HG02678 (cell line): ENCODE results near the gene RGS7.
A peak's percentile ranks its signal among the peaks of the same experiment; 100 is the strongest.
"Not testable (repeated sequence)": the region's sequence is repeated elsewhere in the genome, so short reads cannot be mapped to it uniquely, and the experiment has no call there.

Experiments
- ATAC-seq: cut with Tn5 transposase; IDR thresholded peaks from one replicate; pipeline ENCODE4 v1.9.1; 2021; ENCODE audit warnings: mild to moderate bottlenecking, moderate library complexity; ENCODE audit not compliant: unreplicated experiment

The RGS7 gene

DNA sequence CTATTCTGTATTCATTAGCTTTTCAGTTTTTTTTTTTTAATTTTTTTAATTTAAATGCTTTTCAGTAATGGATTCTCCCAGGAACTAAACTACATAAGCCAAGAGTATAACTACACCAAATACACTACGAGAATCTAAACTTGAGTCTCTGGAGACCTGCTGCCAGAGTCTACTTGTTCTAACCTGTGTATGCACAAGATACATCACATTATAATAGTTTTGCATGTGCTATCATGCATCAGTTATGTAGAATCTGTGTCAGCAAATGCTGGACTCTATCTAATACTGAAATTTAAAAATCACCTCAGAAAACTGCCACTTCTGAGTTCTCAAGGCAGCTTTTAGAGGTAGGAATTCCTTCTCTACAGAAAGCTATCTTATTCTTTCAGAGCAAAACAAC lies 598.7 kb downstream of the RGS7 start:
- ATAC-seq = no peak

DNA sequence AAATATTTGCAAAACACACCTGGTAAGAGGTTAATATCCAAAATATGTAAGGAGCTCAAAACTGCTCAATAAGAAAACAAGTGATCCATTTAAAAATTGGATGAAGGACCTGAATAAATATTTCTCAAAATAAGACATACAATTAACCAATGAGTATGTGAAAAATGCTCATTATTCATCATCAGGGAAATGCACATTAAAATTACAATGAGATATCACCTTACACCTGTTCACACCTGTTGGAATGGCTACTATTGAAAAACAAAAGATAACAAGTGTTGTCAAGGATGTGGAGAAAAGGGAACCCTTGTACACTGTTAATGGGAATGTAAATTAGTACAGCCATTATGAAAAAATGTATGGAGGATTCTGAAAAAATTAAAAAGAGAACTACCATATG lies 609.1 kb downstream of the RGS7 start:
- no peak for ATAC-seq

DNA sequence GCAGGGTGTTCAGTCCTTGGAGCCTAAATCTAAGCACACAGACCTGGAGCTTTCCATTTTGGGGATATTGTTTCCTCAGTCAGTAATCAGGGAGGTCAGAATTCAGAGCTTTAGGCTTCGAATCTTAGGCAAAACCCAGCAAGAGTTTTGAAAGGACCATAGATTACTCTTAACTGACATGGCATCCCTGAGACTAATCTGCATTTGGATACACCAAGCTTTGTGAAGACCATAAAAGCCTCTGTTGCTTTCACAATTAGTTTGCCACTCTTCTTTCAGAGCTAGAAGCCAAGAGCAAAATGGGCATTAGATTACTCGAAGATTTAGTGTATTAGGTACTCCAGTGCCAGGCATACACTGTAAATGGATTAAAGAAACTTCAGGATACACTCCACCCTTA lies 613.3 kb downstream of the RGS7 start:
- ATAC-seq = no peak

DNA sequence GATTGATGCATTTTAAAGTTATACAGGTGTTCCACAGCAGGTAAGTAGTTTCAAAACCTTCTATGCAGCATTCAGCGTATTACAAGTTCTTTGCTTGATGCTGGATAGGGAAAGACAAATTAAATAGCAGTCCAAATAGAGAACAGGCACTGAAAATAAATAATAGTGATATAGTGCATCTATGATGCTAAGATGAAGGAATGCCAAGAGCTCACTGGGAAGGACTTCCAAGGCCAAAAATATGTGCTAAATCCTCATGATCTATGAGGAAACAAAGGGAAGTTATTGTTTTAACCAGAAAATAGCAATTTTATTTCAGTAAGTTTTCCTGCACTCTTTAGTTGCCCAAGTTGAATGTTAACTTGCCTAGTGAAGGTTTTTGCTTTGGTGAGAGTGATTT lies 617.3 kb downstream of the RGS7 start:
- ATAC-seq = no peak

DNA sequence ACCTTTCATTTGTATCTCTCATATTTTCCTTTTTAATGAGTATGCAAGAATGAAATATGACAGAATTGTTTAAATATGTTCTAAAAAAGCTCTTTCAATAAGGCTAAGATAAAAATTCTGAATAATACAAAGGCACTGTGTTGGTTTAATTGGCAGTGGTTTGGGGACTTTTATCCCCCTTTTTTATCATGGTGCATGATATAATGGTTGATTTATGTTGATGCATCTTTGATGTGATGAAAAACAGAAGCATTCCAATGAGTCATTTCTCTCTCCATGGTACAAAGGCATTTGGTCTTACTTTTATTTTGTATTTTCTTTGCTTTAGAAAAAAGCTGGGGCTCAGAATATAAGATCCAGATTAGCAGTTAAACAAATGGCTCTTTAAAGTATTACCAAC lies 617.9 kb downstream of the RGS7 start:
- ATAC-seq = no peak

DNA sequence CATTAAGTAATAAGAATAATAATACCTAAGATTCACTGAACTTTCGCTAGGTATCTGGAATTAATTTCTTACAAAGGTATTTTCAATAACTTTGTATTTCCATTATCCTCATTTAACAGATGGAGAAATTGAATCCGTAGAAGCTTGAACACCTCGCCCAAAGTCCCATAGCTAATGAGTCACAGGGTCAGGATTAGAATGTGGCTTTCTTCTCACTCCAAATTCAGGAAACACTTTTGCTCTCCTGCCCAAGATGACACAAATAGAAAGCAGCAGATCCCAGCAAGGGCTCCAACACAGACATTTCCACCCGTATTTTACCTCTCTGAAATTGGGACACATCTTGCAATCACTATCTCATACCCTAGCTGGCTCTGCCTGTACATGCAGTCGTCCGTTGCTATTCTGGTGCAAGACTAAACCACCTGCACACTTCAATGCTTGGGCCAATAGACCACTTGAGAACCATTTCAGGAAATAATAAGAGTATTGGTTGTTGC lies 619.2 kb downstream of the RGS7 start:
- no peak for ATAC-seq

DNA sequence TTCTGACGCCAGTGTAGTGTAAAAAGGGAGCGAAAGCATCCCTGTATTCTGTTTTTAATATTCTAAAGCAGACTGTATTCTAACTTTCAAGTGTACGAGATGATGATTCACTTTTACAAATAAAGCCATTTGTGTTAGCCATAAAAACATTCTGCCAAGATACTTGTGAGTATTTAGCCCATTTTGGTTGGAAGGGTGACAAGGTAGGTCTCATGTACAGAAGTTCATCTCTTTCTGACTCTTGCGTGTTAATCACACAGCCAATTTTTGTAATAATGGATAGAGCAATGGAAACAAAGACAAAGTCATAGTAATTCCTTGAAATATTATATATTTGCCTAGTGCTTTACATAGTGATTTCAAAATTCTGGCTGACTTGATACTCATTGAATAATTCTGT lies 619.7 kb downstream of the RGS7 start:
- no peak for ATAC-seq

DNA sequence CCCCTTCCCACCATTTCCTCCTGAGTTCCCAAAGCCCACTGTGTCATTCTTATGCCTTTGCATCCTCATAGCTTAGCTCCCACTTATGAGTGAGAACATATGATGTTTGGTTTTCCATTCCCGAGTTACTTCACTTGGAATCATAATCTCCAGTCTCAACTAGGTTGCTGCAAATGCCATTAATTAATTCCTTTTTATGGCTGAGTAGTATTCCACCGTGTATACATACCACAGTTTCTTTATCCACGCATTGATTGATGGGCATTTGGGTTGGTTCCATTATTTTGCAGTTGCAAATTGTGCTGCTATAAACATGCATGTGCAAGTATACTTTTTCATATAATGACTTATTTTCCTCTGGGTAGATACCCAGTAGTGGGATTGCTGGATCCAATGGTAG lies 622.3 kb downstream of the RGS7 start:
- not testable (repeated sequence) for ATAC-seq

DNA sequence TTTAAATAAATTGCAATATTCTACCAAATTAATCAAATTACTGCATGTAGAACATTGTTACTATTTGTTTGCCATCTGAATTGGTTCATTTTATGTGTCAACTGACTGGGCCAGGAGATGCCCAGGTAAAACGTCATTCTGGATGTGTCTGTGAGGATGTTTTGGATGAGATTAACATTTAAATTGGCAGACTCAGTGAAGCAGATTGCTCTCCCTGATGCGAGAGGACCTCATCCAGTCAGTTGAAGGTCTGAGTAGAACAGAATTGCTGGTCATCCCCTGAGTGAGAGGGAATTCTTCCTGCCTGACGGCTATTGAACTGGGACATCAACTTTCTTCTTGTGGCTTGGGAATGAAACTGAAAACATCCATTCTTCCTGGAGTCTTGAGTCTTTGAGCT lies 623.0 kb downstream of the RGS7 start:
- no peak for ATAC-seq

DNA sequence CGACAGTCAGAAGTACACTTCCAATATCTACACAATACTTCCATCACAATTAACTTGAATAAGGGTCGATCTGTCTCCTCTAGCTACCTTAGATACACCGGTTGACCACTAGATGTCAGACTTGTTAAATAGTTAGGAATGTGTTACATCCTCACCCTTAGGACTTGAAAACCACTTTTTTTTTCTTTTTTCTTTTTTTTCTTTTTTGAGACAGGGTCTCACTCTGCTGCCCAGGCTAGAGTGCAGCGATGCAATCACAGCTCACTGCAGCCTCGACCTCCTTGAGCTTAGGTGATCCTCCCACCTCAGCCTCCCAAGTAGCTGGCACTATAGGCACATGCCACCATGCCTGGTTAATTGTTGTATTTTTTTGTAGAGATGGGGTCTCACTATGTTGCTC lies 624.6 kb downstream of the RGS7 start:
- peak; percentile 91 for ATAC-seq
